Hematopoietic multipotent progenitor cell treated with erythropoietin and hydrocortisone succinate and interleukin-3 and kit ligand, for 17 days (in vitro differentiated cells): ENCODE measurements around the gene CD4.

Experiments used
- DNase-seq: peaks from one replicate; pipeline ENCODE4 v3.0.0-alpha.2; 2015; ENCODE audit warnings: low spot score

The CD4 gene

DNA sequence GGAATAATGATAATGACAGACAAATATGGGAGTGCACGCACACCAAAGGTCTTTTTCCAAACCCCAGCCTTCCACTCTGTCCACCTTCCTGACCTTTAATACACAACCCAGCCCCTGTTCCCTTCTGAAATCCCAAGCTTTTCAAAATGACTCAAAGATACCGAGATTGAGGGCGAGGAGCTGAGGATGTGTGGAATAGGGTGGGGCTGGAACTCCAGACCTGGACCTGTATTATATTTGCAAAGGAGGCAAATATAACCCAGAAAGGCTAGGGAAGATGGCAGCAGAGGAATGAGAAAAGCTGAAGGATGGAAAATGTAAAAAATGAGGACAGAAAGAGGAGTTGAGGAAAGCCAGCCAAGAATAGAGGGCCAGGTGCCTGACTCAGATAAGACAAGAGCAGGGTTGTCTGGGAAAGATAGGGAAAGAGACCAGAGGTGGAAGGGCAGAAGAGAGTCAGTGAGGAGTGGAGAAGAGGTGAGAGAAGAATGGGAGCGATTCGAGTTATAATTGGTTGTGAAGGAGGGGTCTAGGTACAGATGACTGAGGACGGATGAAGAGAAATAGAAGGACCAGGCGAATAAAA lies 24.2 kb upstream of the CD4 start:
- DNase-seq: peak; percentile 76

DNA sequence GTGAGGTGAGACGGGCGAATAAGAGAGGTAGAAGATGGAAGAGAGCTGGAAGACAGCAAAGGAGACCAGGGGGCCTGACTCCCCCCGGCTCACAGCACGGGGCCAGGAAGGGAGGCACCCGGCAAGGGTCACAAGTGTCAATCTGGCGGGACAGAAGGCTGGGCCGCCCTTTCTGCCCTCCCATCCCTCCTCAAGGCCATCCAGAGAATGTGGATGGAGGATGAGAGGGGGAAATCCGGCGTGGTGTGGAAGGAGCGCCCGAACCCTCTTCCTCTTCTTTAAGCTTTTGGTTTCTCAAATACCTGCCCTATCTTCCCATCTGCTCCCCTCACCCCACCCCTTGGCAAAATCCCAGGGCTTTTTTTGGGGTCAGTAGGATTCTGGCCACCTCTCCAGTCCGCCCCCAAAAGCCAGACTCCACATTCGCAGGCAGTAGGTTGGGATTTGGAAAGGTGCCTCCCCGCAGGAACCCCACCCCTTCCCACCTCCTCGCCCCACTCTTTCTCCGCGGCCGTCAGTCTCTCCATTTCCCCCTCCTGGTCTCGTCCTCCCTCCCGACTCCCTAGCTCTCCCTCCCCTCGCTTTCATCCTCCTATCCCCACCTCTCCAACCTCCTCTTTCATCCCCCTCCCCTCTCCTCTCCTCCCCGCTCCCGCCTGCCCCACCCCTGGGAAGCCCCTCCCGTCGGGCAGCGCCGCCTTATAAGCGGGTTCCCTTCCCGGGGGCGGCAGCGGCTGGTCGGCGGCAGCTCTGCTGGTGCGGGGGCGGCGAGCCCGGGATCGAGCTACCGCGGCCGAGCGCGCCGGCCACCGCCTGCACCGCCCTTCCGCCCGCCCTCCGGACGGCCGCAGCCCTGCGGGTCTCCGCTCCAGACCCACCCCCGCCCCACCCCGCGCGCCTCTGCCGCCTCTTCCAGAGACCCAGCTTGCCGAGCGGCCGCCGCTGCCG lies 23.4 kb upstream of the CD4 start, which contains the start of gene PTMS:
PTMS (plus strand) TSS at position 730 of the 948 bp plus-strand sequence. CDS start 343 bp downstream, outside the sequence.
- DNase-seq: peak; percentile 68

DNA sequence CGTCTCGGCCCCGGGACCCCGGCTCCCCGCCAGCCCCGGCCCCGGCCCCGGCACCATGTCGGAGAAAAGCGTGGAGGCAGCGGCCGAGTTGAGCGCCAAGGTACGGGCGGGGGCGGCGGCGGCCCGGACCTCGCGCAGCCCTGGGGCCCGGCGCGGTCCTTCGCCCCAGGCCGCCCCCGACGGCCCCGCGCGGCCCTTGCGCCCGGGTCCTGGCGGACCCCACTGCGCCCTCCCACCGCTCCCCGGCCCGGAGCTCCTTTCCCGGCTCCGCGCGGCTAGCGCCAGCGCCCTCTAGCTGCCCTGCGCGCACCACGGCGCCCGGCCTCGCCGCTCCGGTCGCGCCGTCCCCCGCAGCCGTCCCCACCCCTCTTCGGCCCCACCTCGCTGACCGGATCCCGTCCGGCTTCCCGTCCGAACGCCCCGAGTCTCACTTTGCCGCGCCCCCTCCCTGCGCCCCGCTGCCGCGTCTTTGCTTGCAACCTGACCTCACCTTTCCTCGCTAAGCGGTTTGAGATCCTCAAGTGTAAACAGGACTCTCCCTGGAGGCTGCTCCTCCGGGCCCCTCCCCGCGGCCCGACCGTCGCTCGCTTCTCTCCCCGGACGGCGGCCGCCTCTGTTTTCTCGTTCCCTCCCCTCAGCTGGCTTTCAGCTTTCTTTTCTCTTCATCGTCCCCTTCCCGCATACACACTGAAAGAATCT lies 22.5 kb upstream of the CD4 start:
- peak; percentile 80 for DNase-seq

DNA sequence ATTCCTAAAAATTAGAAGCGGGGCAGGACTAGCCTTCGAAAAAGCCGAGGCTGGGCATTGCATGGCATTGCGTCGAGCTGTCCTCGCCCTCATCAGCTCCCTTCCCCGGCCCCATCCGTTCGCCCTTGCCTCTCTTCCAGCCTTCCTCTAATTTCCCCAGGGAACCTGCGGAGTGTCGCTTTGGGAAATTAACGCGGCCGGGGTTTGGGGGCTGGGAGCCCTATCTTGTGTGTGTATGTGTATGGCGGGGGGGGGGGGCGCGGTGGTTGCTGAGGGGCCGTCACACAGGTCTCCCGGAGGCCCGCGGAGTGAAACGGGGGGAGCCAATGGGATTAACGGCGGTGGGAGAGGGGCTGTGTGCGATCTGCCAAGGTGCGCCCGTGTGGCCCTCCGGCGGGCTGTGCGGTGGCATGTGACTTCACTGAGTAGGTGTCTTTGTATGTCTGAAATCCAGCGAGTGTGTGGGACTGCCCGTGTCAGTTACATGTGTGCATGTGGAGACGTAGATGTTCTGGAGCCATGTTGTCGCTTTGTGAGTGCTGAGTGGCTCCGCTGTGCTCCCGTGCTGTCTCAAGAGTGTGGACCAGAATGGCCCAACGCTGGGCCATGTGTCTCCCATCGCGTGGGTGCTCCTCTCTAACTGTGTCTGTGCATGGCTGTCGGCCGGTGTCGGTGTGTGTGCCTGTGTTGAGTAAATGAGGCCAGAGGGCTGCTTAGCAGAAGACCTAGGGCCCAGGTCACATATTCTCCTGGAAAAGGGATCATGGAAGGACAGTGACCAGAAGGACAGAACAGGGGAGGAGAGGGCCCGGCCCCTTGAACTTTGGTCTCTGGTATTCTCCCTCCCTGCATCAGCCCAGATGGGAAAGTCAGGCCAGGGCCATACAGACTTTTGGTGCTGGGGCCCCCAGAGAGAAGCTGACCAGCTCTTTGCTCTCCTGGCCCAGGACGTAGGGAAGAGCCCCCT lies 21.7 kb upstream of the CD4 start:
- peak; percentile 18 for DNase-seq

DNA sequence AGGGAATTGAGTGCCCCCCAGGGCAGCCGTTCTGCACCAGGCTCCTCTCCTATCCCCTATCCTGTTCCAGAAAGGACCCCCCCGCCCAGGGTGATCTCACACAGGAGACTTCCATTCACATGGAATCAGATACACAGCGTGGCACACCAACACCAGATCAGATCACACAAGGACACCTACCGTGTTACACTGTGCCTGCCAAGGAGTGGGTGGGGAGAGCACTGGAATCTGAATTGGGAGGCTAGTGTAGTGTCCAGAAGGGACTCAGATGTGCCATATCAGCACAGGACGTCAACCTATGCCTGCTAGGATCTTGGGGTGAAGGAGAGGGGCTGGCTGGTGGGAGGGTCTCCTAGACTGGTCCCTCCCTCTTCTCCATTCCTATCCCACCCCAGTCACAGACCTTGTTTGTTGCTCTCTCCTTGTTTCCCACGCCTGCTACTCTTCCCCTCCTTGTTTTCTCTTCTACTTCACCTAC lies 20.9 kb upstream of the CD4 start:
- DNase-seq: peak; percentile 22

DNA sequence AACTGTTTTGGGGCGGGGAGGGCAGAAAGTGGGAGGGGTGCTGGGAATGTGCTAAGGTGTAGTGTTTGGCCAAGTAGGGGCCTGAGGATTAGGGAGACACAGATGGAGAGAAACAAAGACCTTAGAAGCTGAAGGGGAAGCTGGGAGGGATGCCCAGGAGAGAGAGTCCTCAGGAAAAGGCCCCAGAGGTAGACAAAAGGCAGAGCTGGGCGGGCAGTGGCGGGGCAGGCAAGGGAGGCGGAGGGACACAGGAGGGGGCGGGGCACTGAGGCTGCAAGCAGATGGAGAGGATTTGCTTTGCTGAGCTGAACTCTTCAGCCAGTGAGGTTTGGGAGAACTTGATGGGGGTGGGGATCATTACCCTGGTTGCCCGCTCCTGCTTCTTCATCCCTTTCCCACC lies 20.3 kb upstream of the CD4 start:
- peak; percentile 27 for DNase-seq

DNA sequence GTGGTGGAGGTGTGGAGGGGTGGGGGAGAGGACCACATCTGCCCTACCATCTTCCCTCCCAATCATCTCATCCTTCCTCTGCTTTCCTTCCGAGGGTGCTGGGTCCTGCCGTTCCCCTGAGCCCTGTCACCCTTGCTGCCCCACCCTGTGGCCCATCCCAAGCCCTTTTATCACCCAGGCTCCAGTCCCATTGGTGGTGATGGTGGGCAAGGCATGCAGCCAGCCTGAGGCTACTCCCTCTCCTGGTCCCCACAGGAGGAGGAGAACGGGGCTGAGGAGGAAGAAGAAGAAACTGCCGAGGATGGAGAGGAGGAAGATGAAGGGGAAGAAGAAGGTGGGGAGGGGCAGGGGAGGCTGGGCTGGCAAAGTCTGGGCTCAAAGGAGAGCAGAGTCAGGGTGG lies 19.7 kb upstream of the CD4 start:
- peak; percentile 50 for DNase-seq

DNA sequence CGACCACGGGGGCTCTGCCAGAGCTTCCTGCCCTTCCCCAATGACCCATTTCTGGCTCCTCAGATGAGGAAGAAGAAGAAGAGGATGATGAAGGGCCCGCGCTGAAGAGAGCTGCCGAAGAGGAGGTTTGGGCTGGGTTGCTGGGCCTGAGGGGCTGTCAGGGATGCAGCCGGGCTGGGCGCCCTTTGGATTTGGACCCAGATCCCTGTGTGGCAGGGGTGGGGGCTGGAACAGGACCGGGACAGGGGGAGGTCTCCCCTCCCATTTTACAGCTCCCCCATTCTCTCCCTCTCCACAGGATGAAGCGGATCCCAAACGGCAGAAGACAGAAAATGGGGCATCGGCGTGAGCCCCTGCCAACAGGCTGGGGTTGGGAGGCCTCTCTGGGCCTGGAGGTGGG lies 19.2 kb upstream of the CD4 start:
- no peak for DNase-seq

DNA sequence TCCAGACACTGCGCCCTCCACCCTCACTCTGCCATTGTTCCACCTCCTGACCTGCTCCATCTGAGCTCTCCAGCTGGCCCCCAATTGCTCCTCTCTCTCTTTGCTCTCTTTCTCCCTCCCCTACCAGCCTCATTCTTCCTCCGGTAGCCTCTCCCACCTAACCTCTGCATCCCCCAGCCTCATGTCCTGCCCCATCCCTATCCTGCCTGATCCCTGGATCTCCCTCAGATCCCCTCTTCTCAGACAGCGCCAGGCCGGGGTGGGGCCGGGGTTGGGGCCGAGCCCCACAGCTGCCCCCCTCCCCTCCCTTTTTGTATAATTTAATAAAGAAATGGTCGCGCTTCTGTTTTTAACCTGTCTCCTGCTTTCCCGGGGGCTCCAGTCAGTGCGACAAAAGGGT lies 18.7 kb upstream of the CD4 start:
- no peak for DNase-seq

DNA sequence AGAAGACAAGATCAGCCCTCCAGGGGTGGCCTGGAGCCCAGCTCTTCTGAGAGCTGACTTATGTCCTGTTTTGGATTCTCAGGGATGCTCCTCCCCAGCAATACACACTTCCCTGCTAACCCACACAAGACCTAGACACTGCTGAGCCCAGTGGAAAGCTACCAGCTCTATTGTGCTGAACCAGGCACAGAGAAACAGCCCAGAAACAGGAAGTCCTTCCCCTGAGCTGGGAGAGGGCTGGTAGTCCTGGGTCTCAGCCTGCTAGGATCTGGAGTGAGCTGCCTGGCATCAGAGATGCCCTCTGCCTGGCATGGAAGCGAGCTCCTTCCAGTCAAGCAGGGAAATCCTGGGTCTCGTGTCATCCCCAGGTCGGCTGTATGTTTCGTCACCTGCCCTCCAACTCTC lies 18.2 kb upstream of the CD4 start:
- DNase-seq: no peak

DNA sequence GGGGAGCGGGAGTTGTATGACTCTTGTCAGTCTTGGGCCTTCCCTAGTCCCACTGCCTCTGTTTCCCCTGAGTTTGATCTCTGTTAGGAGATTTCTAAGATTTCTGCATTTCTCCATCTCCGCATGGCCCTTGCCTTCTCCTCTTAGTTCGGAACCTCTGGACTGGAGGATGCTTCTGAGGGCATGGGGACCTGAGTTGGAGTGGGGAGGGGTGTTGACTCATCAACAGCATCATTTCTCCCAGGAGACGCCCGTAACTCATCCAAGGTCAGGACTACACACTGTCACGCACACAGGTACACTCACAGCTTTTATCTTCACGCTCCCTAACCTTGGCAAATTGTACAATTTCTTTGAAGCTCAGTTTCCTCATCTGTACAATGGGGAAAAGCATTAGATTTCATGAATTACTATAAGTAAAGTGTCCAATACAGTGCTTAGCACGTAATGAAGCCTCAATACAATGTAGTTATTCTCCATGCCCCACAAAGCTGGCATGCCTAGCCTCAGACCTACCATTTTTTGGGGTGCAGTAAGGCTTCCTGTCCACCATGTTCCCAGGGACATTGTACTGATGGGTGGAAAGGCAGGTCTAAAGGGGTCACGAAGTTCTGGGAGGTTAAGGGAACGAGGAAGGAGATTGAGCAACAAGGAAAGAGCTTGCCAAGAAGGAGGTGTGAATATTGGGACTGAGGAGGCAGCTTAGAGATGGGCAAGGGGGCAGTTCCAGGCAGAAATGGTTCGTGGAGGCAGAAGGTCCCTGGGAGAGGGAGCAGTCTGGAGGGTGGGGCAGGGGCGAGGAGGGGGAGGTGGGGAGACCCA lies 17.6 kb upstream of the CD4 start:
- DNase-seq: no peak

DNA sequence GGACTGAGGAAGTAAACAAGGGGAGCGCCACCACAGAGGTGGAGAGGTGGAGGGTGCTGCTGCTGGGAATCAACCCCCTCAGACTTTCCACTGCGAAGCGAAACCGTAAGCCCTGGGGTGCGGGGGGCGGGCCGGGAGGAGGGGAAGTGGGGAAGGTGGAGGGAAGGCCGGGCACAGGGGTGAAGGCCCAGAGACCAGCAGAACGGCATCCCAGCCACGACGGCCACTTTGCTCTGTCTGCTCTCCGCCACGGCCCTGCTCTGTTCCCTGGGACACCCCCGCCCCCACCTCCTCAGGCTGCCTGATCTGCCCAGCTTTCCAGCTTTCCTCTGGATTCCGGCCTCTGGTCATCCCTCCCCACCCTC lies 17.0 kb upstream of the CD4 start, which contains the start of gene LAG3:
LAG3 (plus strand) TSS at position 190 of the 365 bp plus-strand sequence. CDS start 333 bp downstream, outside the sequence.
- DNase-seq: no peak

DNA sequence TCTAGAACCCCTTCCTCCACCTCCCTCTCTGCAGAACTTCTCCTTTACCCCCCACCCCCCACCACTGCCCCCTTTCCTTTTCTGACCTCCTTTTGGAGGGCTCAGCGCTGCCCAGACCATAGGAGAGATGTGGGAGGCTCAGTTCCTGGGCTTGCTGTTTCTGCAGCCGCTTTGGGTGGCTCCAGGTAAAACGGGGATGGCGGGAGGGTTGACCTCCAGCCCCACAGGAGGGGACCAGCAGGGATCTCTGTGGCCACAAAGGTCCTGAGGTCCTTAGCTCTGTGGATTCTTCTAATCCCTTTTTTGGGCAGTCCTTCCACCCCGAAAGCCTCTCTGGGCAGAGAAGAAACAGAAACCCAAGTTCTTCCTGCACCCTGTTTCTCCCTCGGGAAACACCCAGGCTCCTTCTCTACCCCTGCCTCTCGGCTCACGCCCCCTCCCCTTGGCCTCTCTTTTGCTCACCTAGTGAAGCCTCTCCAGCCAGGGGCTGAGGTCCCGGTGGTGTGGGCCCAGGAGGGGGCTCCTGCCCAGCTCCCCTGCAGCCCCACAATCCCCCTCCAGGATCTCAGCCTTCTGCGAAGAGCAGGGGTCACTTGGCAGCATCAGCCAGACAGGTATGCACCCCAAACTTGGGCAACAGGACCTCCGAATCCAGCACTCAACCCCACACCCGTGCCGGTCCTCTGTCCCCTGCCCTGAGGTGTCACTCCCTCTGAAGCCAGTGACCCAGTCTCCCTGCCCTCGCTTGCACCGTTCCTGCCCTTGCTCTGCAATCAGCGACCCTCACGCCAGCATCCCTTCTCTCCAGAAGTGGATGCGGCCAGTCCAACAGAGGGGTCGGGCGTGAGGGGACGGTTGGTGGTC lies 16.4 kb upstream of the CD4 start:
- no peak for DNase-seq

DNA sequence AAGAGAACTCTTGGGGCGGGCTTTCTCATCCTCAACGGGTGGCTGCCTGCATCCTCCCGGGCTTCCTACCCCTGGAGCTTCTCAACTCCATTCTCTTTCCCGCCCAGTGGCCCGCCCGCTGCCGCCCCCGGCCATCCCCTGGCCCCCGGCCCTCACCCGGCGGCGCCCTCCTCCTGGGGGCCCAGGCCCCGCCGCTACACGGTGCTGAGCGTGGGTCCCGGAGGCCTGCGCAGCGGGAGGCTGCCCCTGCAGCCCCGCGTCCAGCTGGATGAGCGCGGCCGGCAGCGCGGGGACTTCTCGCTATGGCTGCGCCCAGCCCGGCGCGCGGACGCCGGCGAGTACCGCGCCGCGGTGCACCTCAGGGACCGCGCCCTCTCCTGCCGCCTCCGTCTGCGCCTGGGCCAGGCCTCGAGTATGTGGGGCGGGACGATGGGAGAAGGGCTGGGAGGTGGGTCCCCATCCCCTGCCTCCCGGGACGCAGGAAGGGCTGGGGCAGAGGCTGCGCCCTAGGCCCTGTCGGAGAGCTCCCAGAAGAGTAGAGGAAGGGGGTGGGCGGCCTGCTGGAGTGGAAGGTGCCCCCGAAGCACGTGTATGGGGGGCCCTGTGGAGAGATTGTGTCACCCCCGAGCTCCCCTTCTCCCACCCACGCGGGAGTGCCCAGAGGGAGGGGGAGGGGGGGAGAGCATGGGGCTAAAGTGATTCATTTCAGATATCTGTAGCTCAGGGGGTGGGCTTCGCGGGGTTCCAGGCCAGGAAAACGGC lies 15.6 kb upstream of the CD4 start:
- no peak for DNase-seq

DNA sequence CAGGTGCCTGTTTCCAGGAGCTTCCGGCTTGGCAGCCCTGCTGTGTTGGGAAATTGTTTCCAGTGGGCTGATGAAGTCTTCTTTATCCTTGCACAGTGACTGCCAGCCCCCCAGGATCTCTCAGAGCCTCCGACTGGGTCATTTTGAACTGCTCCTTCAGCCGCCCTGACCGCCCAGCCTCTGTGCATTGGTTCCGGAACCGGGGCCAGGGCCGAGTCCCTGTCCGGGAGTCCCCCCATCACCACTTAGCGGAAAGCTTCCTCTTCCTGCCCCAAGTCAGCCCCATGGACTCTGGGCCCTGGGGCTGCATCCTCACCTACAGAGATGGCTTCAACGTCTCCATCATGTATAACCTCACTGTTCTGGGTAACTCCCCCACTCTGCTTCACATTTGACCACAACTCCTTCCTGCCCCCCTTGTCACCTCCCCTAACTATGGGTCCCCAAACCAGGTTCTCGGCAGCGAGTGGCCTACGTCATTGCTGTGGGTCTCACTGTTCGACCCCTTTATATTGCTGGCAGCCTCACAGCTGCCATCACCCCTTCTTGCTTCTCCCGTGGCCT lies 14.7 kb upstream of the CD4 start:
- no peak for DNase-seq

DNA sequence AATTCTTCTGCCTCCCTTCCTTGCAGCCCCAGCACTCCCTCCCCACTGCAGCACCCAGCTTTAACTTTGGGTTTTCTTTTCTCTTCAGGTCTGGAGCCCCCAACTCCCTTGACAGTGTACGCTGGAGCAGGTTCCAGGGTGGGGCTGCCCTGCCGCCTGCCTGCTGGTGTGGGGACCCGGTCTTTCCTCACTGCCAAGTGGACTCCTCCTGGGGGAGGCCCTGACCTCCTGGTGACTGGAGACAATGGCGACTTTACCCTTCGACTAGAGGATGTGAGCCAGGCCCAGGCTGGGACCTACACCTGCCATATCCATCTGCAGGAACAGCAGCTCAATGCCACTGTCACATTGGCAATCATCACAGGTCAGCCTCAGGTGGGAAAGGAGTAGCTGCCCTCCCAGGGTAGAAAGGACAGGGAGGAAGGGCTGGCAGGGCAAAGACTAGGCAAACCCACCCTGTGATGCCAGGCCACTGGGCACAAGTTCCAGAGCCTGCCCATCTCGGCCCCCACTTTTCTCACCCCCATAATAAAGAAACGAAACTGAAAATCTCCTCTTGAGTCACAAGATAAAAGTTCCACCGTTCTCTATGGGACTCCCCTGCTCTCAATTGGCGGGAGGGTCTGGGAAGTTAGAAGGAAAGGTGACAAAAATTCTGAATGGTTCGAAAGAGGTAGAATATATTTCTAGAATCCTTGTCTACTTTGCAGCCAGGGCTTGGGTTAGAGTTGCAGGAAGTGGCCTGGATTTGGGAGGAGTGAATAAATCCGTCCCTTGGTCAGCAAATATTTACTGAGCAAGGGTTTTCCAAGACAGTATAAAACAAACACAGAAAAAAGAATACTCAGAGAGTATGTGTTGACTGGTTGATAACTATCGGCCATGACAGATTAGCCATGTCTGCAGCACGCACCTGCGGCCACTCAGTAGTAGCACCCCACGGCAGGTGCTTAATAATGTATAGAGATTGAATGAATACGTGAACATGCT lies 13.8 kb upstream of the CD4 start:
- DNase-seq: no peak

DNA sequence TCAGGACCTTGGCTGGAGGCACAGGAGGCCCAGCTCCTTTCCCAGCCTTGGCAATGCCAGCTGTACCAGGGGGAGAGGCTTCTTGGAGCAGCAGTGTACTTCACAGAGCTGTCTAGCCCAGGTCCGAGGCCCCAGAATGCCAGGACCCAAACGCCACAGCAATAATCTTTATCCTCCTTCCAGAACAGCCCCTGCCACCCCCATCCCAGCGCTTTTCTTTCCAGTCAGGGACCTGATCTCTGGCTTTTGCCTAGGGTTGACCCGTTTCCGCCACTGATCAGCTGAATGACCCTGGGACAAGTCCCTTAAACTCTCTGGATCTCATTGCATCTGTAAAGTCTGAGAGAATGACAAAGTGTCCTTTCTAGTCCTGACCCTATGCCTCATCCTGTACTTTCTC lies 11.9 kb upstream of the CD4 start:
- no peak for DNase-seq
